Femur (tissue), 1 donor: Measurements from ENCODE around the gene ASIC4.
A peak's percentile ranks its signal among the peaks of the same experiment; 100 is the strongest.

Experiments
- DNase-seq: peaks from one replicate; pipeline ENCODE4 v3.0.0-alpha.2; 2017

ASIC4 gene

GRCh38 chr2:219498280-219499057 is 15.8 kb upstream of the ASIC4 start, which contains the start of gene GMPPA:
GMPPA (plus strand) TSS chr2:219498891; CDS start chr2:219499976, 1,085 bp downstream.
- peak; percentile 99 for DNase-seq

DNA sequence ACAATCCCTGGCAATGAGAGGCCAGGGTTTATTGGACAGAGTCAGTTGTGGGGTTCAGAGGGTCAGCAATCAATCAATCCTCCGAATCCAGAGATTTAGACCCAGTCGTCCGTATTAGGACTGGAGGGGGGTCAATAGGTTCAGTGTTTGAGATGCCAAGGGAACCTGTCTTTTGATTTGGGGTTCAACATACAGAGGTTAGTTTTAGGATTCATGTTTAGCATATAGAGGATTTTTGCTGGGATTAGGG is 15.3 kb upstream of the ASIC4 start:
- DNase-seq = no peak

GRCh38 chr2:219499555-219499954 is 14.7 kb upstream of the ASIC4 start:
- DNase-seq = no peak

- no peak for DNase-seq
Measured at GRCh38 chr2:219500135-219500534, 14.1 kb upstream of the ASIC4 start.

GRCh38 chr2:219501849-219502248 is 12.4 kb upstream of the ASIC4 start:
- no peak for DNase-seq

DNA sequence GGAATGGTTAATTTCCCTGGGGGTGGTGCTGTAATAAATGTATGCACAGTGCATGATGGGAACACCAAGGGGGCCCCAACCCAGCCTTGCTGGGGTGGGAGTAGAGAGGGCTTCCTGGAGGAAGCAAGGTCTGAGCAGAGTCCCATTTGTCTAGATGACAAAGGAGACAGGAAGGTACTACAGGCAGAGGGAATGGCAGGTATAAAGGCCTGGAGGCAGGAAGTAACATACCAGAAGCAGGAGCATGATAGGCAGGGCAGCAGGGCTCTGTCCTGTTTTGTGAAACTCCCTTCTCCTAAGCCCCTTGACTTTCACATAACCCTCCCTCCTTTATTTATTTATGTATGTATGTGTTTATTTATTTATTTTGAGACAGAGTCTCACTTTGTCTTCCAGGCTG is 11.7 kb upstream of the ASIC4 start:
- no peak for DNase-seq

DNA sequence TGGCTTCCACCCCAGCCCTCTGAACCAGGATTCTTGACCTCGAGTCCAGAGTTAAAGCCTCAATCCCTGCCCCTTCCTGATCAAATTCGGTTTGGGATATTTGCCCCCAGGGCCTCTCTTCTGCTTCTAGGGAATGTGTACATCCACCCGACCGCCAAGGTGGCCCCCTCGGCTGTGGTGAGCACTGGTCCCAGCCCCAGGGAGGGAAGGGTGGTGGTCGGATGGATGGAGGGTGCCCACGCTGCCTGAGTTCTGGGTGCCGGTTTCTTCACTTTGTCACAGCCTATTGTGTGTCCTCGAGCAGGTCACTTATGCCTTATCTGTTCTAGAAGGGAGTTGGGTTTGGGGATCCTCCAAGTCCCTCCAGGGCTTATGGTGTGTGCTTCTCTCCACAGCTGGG is 8.7 kb upstream of the ASIC4 start:
- no peak for DNase-seq

DNA sequence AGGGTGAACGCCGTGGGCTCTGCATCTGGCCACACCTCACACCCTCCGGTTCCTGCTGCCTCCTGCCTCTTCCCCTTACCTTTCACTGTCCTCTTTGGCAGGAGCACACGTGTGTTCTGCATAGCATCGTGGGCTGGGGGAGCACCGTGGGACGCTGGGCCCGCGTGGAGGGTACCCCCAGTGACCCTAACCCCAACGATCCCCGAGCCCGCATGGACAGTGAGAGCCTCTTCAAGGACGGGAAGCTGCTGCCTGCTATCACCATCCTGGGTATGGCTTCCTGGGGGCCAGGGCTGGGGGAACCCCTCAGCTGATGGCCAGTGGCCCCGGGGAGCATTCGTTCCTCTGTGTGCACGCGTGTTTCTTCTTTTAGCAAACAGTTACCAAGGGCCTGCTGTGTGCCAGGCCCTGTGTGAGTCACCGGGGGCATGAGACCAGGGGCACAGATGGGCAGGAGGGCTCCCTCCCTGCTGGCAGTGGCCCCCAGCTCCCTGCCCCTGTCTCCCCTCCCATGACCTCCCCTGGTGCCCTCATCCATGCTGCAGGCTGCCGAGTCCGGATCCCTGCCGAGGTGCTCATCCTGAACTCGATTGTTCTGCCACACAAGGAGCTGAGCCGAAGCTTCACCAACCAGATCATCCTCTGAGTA is 8.0 kb upstream of the ASIC4 start:
- DNase-seq = no peak

GRCh38 chr2:219506802-219507526 is 7.3 kb upstream of the ASIC4 start:
- DNase-seq = no peak

GRCh38 chr2:219507581-219508443 is 6.5 kb upstream of the ASIC4 start:
- no peak for DNase-seq

DNA sequence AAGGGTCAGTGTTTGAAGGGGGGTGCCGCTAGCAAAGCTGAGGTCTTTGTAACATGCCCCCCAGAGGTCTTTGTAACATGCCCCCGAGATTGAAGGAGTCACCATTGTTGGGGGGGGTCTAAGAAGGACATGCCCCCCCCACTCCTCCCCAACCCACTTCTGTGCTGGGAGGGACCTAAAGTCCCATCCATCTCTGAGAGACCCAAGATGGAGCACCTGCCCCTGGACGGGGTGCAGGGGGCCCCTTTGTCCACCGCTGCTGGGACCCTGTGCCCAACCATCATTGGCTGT is 5.9 kb upstream of the ASIC4 start:
- no peak for DNase-seq

- peak; percentile 59 for DNase-seq
Measured at GRCh38 chr2:219508971-219509779, 5.1 kb upstream of the ASIC4 start.

DNA sequence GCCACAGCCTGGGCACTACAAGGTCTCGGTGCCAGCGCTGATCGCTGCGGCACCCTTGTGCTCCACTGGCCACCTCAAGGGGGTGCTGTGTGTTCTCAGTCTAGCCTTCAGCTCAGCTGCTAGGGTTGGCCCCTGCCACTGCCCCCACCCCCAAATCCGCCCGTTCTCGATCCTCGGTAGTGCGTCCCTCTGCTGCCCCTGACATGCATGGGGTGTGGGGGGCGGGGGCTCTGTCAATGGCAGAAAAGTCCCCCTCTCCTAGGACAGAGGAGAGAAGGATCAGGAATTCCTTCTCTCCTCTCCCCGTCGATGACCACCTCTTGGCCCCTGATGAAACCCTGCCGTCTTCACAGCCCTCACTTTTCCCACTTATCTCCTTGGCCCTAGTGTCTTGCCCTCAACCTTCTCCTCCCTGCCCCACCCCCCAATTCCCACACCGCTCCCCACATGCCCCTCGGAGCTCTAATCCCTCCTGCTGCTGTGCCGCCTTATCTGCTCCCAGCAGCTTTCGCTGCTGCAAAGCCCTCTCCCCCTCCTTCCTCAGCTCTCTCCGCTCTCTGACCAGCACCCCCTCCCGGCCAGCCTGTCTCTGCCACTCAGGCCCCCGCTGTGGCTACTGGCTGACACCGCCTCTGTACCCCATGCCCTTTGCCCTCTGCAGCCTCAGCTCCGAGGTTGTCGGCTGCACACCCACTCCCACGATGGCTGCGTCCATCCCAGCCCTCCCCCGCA is 4.3 kb upstream of the ASIC4 start:
- DNase-seq = peak; percentile 76

GRCh38 chr2:219510512-219511135 is 3.7 kb upstream of the ASIC4 start:
- no peak for DNase-seq

- DNase-seq = no peak
Measured at GRCh38 chr2:219511547-219512325, 2.5 kb upstream of the ASIC4 start.

- DNase-seq = no peak
Measured at GRCh38 chr2:219512524-219513216, 1.6 kb upstream of the ASIC4 start.

- DNase-seq = no peak
Measured at GRCh38 chr2:219513787-219514186, 495 bp upstream of the ASIC4 start.

GRCh38 chr2:219514836-219515235 is 554 bp downstream of the ASIC4 start:
- no peak for DNase-seq

DNA sequence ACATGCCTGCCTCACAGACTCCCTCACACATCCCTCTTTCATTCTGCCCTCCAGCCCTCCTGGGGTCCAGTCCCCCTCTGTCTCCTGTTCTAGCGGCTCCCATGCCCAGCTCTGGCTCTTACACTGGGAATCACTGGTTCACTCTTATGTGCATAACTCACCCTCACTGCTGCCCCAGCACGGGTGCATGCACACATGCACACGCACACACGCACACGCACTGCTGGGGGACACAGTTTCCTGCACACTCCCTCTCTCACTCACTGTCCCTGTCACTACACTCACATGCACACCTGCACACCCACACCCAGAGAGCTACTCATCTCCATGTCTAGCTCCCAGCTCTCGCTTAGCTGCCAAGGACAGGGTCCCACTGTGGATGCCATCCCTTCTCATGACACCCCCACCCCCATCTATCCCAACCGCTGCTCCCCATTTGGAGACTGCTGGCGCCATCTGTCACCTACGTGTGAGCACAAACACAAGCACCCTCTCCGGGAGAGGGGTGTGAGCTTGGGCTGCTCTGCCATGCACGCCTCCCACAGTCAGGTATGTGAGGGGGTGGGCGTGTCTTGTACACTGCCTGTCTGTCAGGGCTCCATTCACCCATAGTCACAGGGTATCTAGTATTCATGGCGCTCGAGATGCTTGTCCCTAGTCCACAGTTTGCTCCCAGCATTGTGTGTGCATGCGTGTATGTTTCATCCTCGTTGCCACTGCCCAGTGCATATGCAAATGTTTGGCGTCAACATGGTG is 1.8 kb downstream of the ASIC4 start:
- DNase-seq = no peak
